Endodermal cell (in vitro differentiated cells): ENCODE measurements around the gene GRIP1. TPM values are rescaled to one million over a fixed set of nuclear protein-coding genes. Genes with fewer than 3 reads are reported as not detected.

Experiments
- DNase-seq: peaks from one replicate; pipeline ENCODE4 v3.0.0-alpha.2; 2017
- H3K27ac ChIP-seq: 2 replicates; pipeline ENCODE4 v1.5.1; 2013; ENCODE audit warnings: mild to moderate bottlenecking, low read depth, low read length, moderate library complexity
- H3K27me3 ChIP-seq: 2 replicates; pipeline ENCODE4 v1.6.1; 2013; ENCODE audit warnings: mild to moderate bottlenecking, low read length, moderate library complexity; ENCODE audit not compliant: insufficient read depth, control insufficient read depth, poor library complexity, severe bottlenecking
- H3K36me3 ChIP-seq: 2 replicates; pipeline ENCODE4 v1.7.0; 2013; ENCODE audit warnings: mild to moderate bottlenecking, low read length, moderate library complexity; ENCODE audit not compliant: control insufficient read depth, insufficient read depth
- H3K4me1 ChIP-seq: one replicate; pipeline ENCODE4 v1.7.0; 2013; ENCODE audit warnings: low read length; ENCODE audit not compliant: control insufficient read depth, insufficient read depth
- H3K4me3 ChIP-seq: 2 replicates; pipeline ENCODE4 v1.5.1; 2013; ENCODE audit warnings: mild to moderate bottlenecking, low read length, moderate library complexity
- H3K9ac ChIP-seq: 2 replicates; pipeline ENCODE4 v1.6.1; 2013; ENCODE audit warnings: mild to moderate bottlenecking, low read length, moderate library complexity; ENCODE audit not compliant: poor library complexity, severe bottlenecking; ENCODE audit errors: extremely low read depth
- H3K9me3 ChIP-seq: 2 replicates; pipeline ENCODE4 v1.6.1; 2013; ENCODE audit warnings: mild to moderate bottlenecking, low read length, moderate library complexity; ENCODE audit not compliant: control insufficient read depth
- H3K27ac Mint-ChIP-seq: 2 replicates; pipeline ENCODE4 v1.8.0; 2020; ENCODE audit warnings: mixed read lengths
- H3K27me3 Mint-ChIP-seq: 2 replicates; pipeline ENCODE4 v1.8.0; 2021; ENCODE audit warnings: mild to moderate bottlenecking, mixed read lengths; ENCODE audit not compliant: insufficient read depth
- H3K36me3 Mint-ChIP-seq: 2 replicates; pipeline ENCODE4 v1.8.0; 2020; ENCODE audit warnings: low read depth, mixed read lengths
- H3K4me1 Mint-ChIP-seq: 2 replicates; pipeline ENCODE4 v1.8.0; 2020; ENCODE audit warnings: mixed read lengths
- H3K4me3 Mint-ChIP-seq: 2 replicates; pipeline ENCODE4 v1.8.0; 2020; ENCODE audit warnings: mild to moderate bottlenecking, moderate library complexity, mixed read lengths
- H3K9me3 Mint-ChIP-seq: 2 replicates; pipeline ENCODE4 v1.8.0; 2020; ENCODE audit warnings: mild to moderate bottlenecking, mixed read lengths
- WGBS, 2 experiments: methylation state at CpG; one replicate each; pipeline versions ENCODE4 v1.1.5 to v1.1.7; 2013; ENCODE audit warnings: missing lambda C conversion rate in 2 of 2, mixed read lengths in 1 of 2; ENCODE audit not compliant: insufficient coverage in 1 of 2, insufficient read length in 1 of 2; 5-methylcytosine and 5-hydroxymethylcytosine counted together
- total RNA-seq, 2 donors: library from RNA; stranded (reverse); fragmentation: NEBNext Ultra II Directional in 1 of 2; extraction: Animal tissue kit (Norgen Biotek cat#: 25700) in 1 of 2; gene quantifications; 2 replicates in 1 of 2; 3 replicates in 1 of 2; pipeline ENCODE4 v1.2.1, GENCODE V29; 2021
- TF ChIP-seq, protein P1 (sequence below): fragments of 200-600 bp; sonication (generic); conservative IDR thresholded peaks from 2 replicates; pipeline ENCODE4 v1.5.0; 2021; ENCODE audit warnings: antibody characterized with exemption, mild to moderate bottlenecking

GRIP1 gene
- total RNA-seq, 2 donors from 2014 or later, result 41.0 to 47.6 TPM

DNA sequence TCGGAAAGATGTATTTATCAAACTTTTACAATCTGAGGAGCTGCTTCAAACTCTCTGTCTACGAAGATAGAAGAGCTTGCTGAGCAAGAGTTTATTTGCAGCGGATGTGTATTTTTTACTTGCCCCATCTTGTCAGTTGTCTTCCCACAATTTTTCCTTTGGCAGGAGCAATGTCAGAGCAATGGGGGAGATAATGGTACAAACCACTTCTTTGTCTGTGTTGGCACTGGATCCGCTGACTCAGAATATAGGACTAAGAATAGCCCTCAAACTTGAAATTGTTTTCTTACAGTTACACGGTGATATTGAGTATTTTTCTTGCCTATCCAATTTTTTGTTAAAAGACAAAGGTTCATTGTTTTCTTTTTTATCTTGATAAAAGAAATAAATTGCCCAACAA lies 348.9 kb downstream of the GRIP1 start:
- no peak overlapping the region for H3K27ac Mint-ChIP-seq
- no peaks in the 10 kb centered on the region for H3K4me1 ChIP-seq
- H3K27me3 ChIP-seq, result no peaks in the 10 kb centered on the region
- peaks cover 7% of the 10 kb centered on the region for H3K4me1 Mint-ChIP-seq
- H3K4me3 Mint-ChIP-seq, result no peak overlapping the region
- H3K4me3 ChIP-seq, result no peak overlapping the region
- DNase-seq, result no peak
- H3K9me3 ChIP-seq, result no peaks in the 10 kb centered on the region
- no peaks in the 10 kb centered on the region for H3K27me3 Mint-ChIP-seq
- no peaks in the 10 kb centered on the region for H3K9me3 Mint-ChIP-seq
- H3K36me3 ChIP-seq, result peaks cover 2% of the 10 kb centered on the region
- no peak overlapping the region for H3K9ac ChIP-seq
- H3K27ac ChIP-seq, result no peak overlapping the region
- whole genome bisulfite sequencing, 2 experiments, result 94 to 100% methylated on average over 4 to 5 of the region's 5 CpGs
- TF ChIP-seq, protein P1, sequence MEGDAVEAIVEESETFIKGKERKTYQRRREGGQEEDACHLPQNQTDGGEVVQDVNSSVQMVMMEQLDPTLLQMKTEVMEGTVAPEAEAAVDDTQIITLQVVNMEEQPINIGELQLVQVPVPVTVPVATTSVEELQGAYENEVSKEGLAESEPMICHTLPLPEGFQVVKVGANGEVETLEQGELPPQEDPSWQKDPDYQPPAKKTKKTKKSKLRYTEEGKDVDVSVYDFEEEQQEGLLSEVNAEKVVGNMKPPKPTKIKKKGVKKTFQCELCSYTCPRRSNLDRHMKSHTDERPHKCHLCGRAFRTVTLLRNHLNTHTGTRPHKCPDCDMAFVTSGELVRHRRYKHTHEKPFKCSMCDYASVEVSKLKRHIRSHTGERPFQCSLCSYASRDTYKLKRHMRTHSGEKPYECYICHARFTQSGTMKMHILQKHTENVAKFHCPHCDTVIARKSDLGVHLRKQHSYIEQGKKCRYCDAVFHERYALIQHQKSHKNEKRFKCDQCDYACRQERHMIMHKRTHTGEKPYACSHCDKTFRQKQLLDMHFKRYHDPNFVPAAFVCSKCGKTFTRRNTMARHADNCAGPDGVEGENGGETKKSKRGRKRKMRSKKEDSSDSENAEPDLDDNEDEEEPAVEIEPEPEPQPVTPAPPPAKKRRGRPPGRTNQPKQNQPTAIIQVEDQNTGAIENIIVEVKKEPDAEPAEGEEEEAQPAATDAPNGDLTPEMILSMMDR, result no peak
- H3K36me3 Mint-ChIP-seq, result peaks cover 36% of the 10 kb centered on the region

DNA sequence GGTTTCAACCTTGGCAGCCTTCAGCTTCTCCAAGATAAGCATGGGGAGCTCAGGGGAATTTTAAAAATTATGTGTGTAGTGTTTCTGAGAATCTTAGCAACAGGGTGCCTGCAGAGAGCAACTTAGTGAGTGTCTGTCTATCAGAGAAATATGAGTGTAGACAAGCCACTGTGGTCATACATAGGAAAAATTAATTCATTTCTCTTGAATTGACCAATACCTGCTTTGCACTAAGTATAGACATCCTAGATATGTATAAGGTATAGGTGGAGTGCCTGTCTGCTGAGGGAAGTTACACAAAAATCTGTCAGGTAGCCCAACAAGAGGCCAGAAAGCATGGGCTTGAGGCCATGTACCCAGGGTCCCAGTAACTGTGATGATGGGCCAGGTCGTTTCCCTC lies 355.9 kb downstream of the GRIP1 start:
- peaks cover 4% of the 10 kb centered on the region for H3K36me3 ChIP-seq
- no peaks in the 10 kb centered on the region for H3K4me1 ChIP-seq
- Mint-ChIP-seq H3K4me3 (no peak overlapping the region), H3K36me3 (peaks cover 28% of the 10 kb centered on the region), H3K27ac (no peak overlapping the region), H3K9me3 (no peaks in the 10 kb centered on the region), H3K4me1 (peaks cover 3% of the 10 kb centered on the region), H3K27me3 (no peaks in the 10 kb centered on the region)
- no peaks in the 10 kb centered on the region for H3K27me3 ChIP-seq
- WGBS, 2 experiments, result 93 to 100% methylated on average over 1 of the region's 1 CpG
- no peak overlapping the region for H3K27ac ChIP-seq
- H3K9ac ChIP-seq, result no peak overlapping the region
- no peaks in the 10 kb centered on the region for H3K9me3 ChIP-seq
- TF ChIP-seq, protein P1, result no peak
- DNase-seq, result no peak
- no peak overlapping the region for H3K4me3 ChIP-seq

DNA sequence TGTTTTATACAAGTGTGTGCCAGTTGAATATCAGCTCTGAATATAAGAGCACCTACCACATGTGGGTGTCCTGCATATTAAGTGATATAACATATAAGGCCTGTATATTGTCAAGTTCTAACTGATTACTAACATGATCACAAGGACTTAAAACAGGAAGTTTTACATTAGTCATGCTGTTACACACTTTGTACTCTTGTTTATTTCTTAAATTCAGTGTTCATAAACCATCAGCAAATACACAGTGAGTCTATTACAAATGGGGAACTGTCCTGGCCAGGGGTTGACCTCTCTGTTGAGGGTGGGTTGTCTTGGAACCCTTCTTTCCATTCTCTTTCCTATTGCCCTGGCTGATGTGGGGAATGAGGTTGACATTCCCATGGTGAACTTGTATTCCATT lies 357.4 kb downstream of the GRIP1 start:
- peaks cover 8% of the 10 kb centered on the region for H3K4me1 Mint-ChIP-seq
- H3K4me3 Mint-ChIP-seq, result no peak overlapping the region
- peaks cover 21% of the 10 kb centered on the region for H3K36me3 Mint-ChIP-seq
- Histone ChIP-seq H3K9me3 (no peaks in the 10 kb centered on the region), H3K36me3 (peaks cover 4% of the 10 kb centered on the region), H3K9ac (no peak overlapping the region), H3K27me3 (no peaks in the 10 kb centered on the region), H3K4me3 (no peak overlapping the region), H3K4me1 (no peaks in the 10 kb centered on the region), H3K27ac (no peak overlapping the region)
- H3K27ac Mint-ChIP-seq, result no peak overlapping the region
- no peaks in the 10 kb centered on the region for H3K9me3 Mint-ChIP-seq
- H3K27me3 Mint-ChIP-seq, result no peaks in the 10 kb centered on the region
- no peak for DNase-seq
- TF ChIP-seq, protein P1, result no peak
